Natural killer cell (primary cell): ENCODE results near the gene CROCC. TPM values are rescaled to one million over a fixed set of nuclear protein-coding genes. Genes with fewer than 3 reads are reported as not detected.

Experiments
- ATAC-seq, 3 donors: fragments of 150-1000 bp in 2 of 3; fragments of 200-7000 bp in 1 of 3; cut with Tn5 transposase; 1 replicate in 1 of 3; 2 replicates in 2 of 3; pipeline ENCODE4 v1.10.0; 2021; ENCODE audit warnings: mild to moderate bottlenecking in 2 of 3, moderate library complexity in 2 of 3
- DNase-seq, 2 donors: peaks; one replicate each; pipeline versions ENCODE4 v3.0.0 to v3.0.0-alpha.2; 2013 to 2021; ENCODE audit warnings: mixed read lengths in 1 of 2
- H3K27ac ChIP-seq: one replicate; pipeline ENCODE4 v1.5.1; 2013; ENCODE audit warnings: mild to moderate bottlenecking, low read length
- H3K27me3 ChIP-seq: one replicate; pipeline ENCODE4 v1.6.1; 2013; ENCODE audit warnings: low read length; ENCODE audit not compliant: control insufficient read depth, insufficient read depth
- H3K36me3 ChIP-seq: one replicate; pipeline ENCODE4 v1.6.1; 2013; ENCODE audit warnings: low read length; ENCODE audit not compliant: control insufficient read depth, insufficient read depth
- H3K4me1 ChIP-seq: one replicate; pipeline ENCODE4 v1.6.1; 2013; ENCODE audit warnings: low read length; ENCODE audit not compliant: control insufficient read depth, insufficient read depth
- H3K4me3 ChIP-seq: one replicate; pipeline ENCODE4 v1.5.1; 2013; ENCODE audit warnings: low read length
- H3K9me3 ChIP-seq: one replicate; pipeline ENCODE4 v1.6.1; 2013; ENCODE audit warnings: low read length; ENCODE audit not compliant: control insufficient read depth, insufficient read depth
- H3K27ac Mint-ChIP-seq, 2 donors: one replicate each; pipeline ENCODE4 v1.8.0; 2022; ENCODE audit warnings: mild to moderate bottlenecking in 2 of 2, mixed read lengths in 2 of 2, moderate library complexity in 1 of 2
- H3K27me3 Mint-ChIP-seq, 2 donors: one replicate each; pipeline ENCODE4 v1.8.0; 2022; ENCODE audit warnings: low read depth in 2 of 2, mixed read lengths in 2 of 2
- H3K36me3 Mint-ChIP-seq: one replicate; pipeline ENCODE4 v1.8.0; 2022; ENCODE audit warnings: mixed read lengths
- H3K4me1 Mint-ChIP-seq, 2 donors: one replicate each; pipeline ENCODE4 v1.8.0; 2022; ENCODE audit warnings: mixed read lengths in 2 of 2
- H3K4me3 Mint-ChIP-seq: one replicate; pipeline ENCODE4 v1.8.0; 2022; ENCODE audit warnings: mild to moderate bottlenecking, moderate library complexity, mixed read lengths
- H3K9me3 Mint-ChIP-seq, 2 donors: one replicate each; pipeline ENCODE4 v1.8.0; 2022; ENCODE audit warnings: mixed read lengths in 2 of 2
- WGBS: methylation state at CpG from one replicate; pipeline ENCODE4 v1.1.7; 2013; ENCODE audit warnings: missing lambda C conversion rate; ENCODE audit not compliant: insufficient coverage; 5-methylcytosine and 5-hydroxymethylcytosine counted together
- intact Hi-C: fragments of 100-400 bp; cut with micrococcal nuclease; formaldehyde crosslinking; loops from one replicate; pipeline ENCODE4 v1.14.2; 2022
- total RNA-seq, 4 donors: library from RNA; stranded (reverse); fragments of 120-200 nt in 1 of 4; gene quantifications; one replicate each; pipeline versions ENCODE4 v1.2.3 to v1.2.4, GENCODE V29; 2013 to 2022
- TF ChIP-seq, protein P1 (sequence below): fragments of 200-600 bp; IDR thresholded peaks from one replicate; pipeline ENCODE4 v1.8.0; 2022; ENCODE audit warnings: antibody characterized with exemption

Gene CROCC
- total RNA-seq, 3 donors from 2014 or later (not counting 1 experiment from before 2014, with no cell fraction given): 51.7 to 62.9 (median 59.1) TPM

DNA sequence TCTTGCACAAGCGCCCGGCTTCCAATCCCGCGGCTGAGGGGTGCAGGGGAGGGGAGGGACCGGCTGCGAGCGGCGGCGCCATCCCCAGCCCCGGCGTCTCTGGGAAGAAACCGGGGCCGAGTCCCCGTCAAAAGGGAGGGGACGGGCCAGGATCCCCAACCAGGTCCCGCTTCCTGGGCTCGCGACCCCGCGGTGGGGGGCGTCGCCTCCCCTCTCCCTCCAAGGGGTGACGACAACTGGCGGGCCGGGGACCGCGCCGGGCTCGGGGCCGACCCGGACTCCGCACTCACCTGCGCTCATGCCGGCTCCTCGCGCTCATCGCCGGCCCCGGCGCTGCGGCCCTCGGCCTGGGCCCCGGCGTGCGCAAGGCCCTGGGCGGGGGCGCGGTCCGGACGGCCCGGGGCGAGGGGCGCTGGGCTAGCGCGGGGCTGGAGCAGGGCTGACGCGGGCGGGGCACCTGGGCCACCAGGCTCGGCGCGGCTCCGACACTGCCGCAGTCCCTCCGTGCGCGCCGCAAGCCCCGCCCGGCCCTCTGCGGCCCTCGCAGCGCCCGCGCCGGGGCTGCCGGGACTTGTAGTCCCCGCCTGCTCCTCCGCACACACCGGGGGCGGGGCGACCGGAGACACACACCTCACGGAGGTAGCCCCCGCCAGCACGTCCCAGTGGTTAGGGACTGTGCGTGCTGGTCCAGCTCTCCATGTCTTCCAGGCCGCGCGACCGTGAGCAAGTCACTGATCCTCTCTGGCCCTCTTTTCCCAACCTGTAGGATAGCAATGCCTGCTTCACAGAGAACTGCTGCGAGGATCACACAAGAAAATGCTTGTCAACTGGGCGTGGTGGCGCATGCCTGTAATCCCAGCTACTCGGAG, 89.9 kb downstream of the CROCC start, which contains the start of gene ATP13A2:
ATP13A2 (minus strand) TSS at position 490 of the 869 bp plus-strand sequence; CDS start at position 300, 190 bp downstream.
- Histone ChIP-seq H3K4me1 (peaks cover 34% of the 10 kb centered on the region), H3K9me3 (no peaks in the 10 kb centered on the region), H3K36me3 (no peaks in the 10 kb centered on the region), H3K4me3 (peak within 1 kb of the TSS; percentile 68), H3K27me3 (no peaks in the 10 kb centered on the region), H3K27ac (no peak within 1 kb of the TSS)
- DNase-seq: peak; percentile 77 to 91
- TF ChIP-seq, protein P1, sequence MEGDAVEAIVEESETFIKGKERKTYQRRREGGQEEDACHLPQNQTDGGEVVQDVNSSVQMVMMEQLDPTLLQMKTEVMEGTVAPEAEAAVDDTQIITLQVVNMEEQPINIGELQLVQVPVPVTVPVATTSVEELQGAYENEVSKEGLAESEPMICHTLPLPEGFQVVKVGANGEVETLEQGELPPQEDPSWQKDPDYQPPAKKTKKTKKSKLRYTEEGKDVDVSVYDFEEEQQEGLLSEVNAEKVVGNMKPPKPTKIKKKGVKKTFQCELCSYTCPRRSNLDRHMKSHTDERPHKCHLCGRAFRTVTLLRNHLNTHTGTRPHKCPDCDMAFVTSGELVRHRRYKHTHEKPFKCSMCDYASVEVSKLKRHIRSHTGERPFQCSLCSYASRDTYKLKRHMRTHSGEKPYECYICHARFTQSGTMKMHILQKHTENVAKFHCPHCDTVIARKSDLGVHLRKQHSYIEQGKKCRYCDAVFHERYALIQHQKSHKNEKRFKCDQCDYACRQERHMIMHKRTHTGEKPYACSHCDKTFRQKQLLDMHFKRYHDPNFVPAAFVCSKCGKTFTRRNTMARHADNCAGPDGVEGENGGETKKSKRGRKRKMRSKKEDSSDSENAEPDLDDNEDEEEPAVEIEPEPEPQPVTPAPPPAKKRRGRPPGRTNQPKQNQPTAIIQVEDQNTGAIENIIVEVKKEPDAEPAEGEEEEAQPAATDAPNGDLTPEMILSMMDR: no peak
- WGBS: 2% methylated on average over 94 of the region's 94 CpGs
- ATAC-seq: peak; percentile 98 to 99 (median 98)
- Mint-ChIP-seq H3K27me3 (no peaks in the 10 kb centered on the region), H3K9me3 (no peaks in the 10 kb centered on the region), H3K27ac (peak within 1 kb of the TSS in 1 of 2 donors; percentile 49), H3K4me1 (peaks cover 5 to 23% of the 10 kb centered on the region in 2 donors), H3K36me3 (no peaks in the 10 kb centered on the region), H3K4me3 (peak within 1 kb of the TSS; percentile 85)
- intact Hi-C loops: no loop called here

- TF ChIP-seq, protein P1: no peak
- peaks cover 34% of the 10 kb centered on the region for H3K4me1 ChIP-seq
- ATAC-seq (no peak), DNase-seq (no peak)
- WGBS: 89% methylated on average over 9 of the region's 9 CpGs
- H3K9me3 ChIP-seq: no peaks in the 10 kb centered on the region
- H3K27me3 ChIP-seq: no peaks in the 10 kb centered on the region
- intact Hi-C loops: no loop called here
- Mint-ChIP-seq H3K27ac (no peak overlapping the region), H3K4me3 (no peak overlapping the region), H3K27me3 (no peaks in the 10 kb centered on the region), H3K4me1 (peaks cover 5 to 19% of the 10 kb centered on the region in 2 donors), H3K9me3 (no peaks in the 10 kb centered on the region), H3K36me3 (no peaks in the 10 kb centered on the region)
- peaks cover 3% of the 10 kb centered on the region for H3K36me3 ChIP-seq
- no peak overlapping the region for H3K4me3 ChIP-seq
- H3K27ac ChIP-seq: no peak overlapping the region
Observed at GRCh38 chr1:17012775-17013490, 91.2 kb downstream of the CROCC start.

DNA sequence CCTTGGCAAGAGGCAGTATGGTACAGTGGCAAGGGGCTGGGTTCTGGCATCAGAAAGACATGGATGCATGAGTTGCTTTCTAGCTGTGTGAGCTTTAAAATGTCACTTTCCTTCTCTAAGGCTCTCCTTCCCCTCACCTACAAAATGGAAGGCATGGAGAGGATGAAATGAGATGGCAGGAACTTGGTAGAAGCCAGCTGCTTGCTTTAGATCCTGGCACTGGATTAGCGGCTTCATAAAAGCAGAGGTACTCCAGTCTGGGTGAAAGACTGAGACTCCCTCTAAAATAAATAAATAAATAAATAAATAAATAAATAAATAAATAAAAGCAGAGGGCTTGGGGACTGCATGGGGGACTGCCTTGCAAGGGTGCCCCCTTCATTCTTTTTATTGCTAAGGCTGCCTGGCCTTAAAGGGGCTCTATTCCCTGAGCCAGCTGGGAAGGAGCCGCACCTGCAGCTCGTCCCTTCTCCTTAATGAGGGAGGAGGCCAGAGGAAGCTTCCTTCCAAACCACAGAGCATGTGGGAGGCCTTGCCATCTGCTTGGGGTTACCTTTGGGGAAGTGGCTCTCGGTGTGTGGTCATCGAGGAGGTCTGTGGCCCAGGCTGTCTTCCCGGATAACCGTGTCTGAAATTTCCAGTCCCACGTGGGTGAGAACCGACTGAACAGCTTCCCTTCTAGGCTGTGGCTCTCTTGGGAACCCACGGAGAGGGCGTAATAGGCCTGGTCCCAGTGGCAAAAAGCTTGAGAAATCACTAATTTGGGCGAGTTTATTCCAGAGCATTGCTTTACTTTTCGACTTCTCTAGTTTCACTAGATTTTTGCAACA, 92.0 kb downstream of the CROCC start:
- peaks cover 9% of the 10 kb centered on the region for H3K36me3 ChIP-seq
- peaks cover 34% of the 10 kb centered on the region for H3K4me1 ChIP-seq
- H3K9me3 Mint-ChIP-seq: no peaks in the 10 kb centered on the region
- H3K9me3 ChIP-seq: no peaks in the 10 kb centered on the region
- H3K27me3 Mint-ChIP-seq: no peaks in the 10 kb centered on the region
- no peak overlapping the region for H3K27ac ChIP-seq
- H3K36me3 Mint-ChIP-seq: no peaks in the 10 kb centered on the region
- DNase-seq: no peak
- TF ChIP-seq, protein P1: no peak
- no peak overlapping the region for H3K4me3 Mint-ChIP-seq
- no peak for ATAC-seq
- H3K4me3 ChIP-seq: no peak overlapping the region
- peaks cover 5 to 18% of the 10 kb centered on the region in 2 donors for H3K4me1 Mint-ChIP-seq
- H3K27me3 ChIP-seq: no peaks in the 10 kb centered on the region
- intact Hi-C loops: no loop called here
- 18% methylated on average over 12 of the region's 13 CpGs for WGBS
- no peak overlapping the region for H3K27ac Mint-ChIP-seq
